Urinary bladder (tissue), 4 donors: Measurements from ENCODE around the gene FYN. TPM values are rescaled to one million over a fixed set of nuclear protein-coding genes. Genes with fewer than 3 reads are reported as not detected.
A peak's percentile ranks its signal among the peaks of the same experiment; 100 is the strongest.

Experiments
- DNase-seq: peaks from one replicate; pipeline ENCODE4 v3.0.0-alpha.2; 2015; ENCODE audit errors: extremely low spot score
- H3K27ac ChIP-seq: one replicate; pipeline ENCODE4 v1.5.1; 2013; ENCODE audit warnings: low read depth, mild to moderate bottlenecking, moderate library complexity
- H3K36me3 ChIP-seq: one replicate; pipeline ENCODE4 v1.6.1; 2013; ENCODE audit warnings: mild to moderate bottlenecking, moderate library complexity; ENCODE audit not compliant: insufficient read depth
- H3K4me1 ChIP-seq: one replicate; pipeline ENCODE4 v1.6.1; 2013; ENCODE audit warnings: mild to moderate bottlenecking, moderate library complexity; ENCODE audit not compliant: insufficient read depth
- H3K4me3 ChIP-seq: one replicate; pipeline ENCODE4 v1.5.1; 2013; ENCODE audit warnings: low read depth, low read length
- WGBS: extraction: QIAGEN DNeasy Blood & Tissue Kit; methylation state at CpG from one replicate; pipeline ENCODE4 v1.1.7; 2013; 5-methylcytosine and 5-hydroxymethylcytosine counted together
- polyA plus RNA-seq: library from polyadenylated mRNA; stranded (reverse); fragments of 200-250 nt; gene quantifications from one replicate; pipeline ENCODE4 v1.2.3, GENCODE V29; 2013
- total RNA-seq: library from RNA; depleted of rRNA; stranded (reverse); fragments of >200 nt; gene quantifications from one replicate; pipeline ENCODE4 v1.2.3, GENCODE V29; 2014
- donor health status: healthy with polysubstance abuse.
- donor health status: healthy.

FYN gene
- total and polyA plus RNA-seq, 2 donors, result 91.5 to 201 TPM

GRCh38 chr6:111854683-111855082, 18.6 kb downstream of the FYN start:
- WGBS, result 83% methylated on average over 2 of the region's 2 CpGs
- Histone ChIP-seq H3K27ac (no peak overlapping the region), H3K4me3 (no peak overlapping the region), H3K36me3 (no peaks in the 10 kb centered on the region), H3K4me1 (no peaks in the 10 kb centered on the region)
- DNase-seq, result no peak

- Histone ChIP-seq H3K27ac (no peak overlapping the region), H3K4me1 (no peaks in the 10 kb centered on the region), H3K4me3 (no peak overlapping the region), H3K36me3 (no peaks in the 10 kb centered on the region)
- WGBS, result 63% methylated on average over 2 of the region's 2 CpGs
- DNase-seq, result peak; percentile 50
Measured at GRCh38 chr6:111852725-111853124, 20.5 kb downstream of the FYN start.

GRCh38 chr6:111850295-111850937, 22.8 kb downstream of the FYN start:
- H3K4me1 ChIP-seq, result no peaks in the 10 kb centered on the region
- no peak overlapping the region for H3K4me3 ChIP-seq
- no peak overlapping the region for H3K27ac ChIP-seq
- WGBS, result 74% methylated on average over 10 of the region's 10 CpGs
- H3K36me3 ChIP-seq, result no peaks in the 10 kb centered on the region
- no peak for DNase-seq

GRCh38 chr6:111849298-111849697, 24.0 kb downstream of the FYN start:
- WGBS, result 79% methylated on average over 5 of the region's 5 CpGs
- H3K36me3 ChIP-seq, result no peaks in the 10 kb centered on the region
- DNase-seq, result no peak
- no peak overlapping the region for H3K27ac ChIP-seq
- no peaks in the 10 kb centered on the region for H3K4me1 ChIP-seq
- H3K4me3 ChIP-seq, result no peak overlapping the region

- no peak for DNase-seq
- Histone ChIP-seq H3K4me3 (no peak overlapping the region), H3K27ac (no peak overlapping the region), H3K4me1 (no peaks in the 10 kb centered on the region), H3K36me3 (no peaks in the 10 kb centered on the region)
- 72% methylated on average over 7 of the region's 7 CpGs for WGBS
Measured at GRCh38 chr6:111848262-111848812, 24.9 kb downstream of the FYN start.

GRCh38 chr6:111846492-111847409, 26.5 kb downstream of the FYN start:
- 42% methylated on average over 5 of the region's 5 CpGs for WGBS
- no peaks in the 10 kb centered on the region for H3K36me3 ChIP-seq
- H3K4me1 ChIP-seq, result no peaks in the 10 kb centered on the region
- DNase-seq, result no peak
- H3K4me3 ChIP-seq, result no peak overlapping the region
- no peak overlapping the region for H3K27ac ChIP-seq

GRCh38 chr6:111846066-111846465, 27.2 kb downstream of the FYN start:
- DNase-seq, result no peak

GRCh38 chr6:111845441-111845871, 27.8 kb downstream of the FYN start:
- Histone ChIP-seq H3K36me3 (no peaks in the 10 kb centered on the region), H3K4me3 (no peak overlapping the region), H3K27ac (no peak overlapping the region), H3K4me1 (no peaks in the 10 kb centered on the region)
- 82% methylated on average over 8 of the region's 8 CpGs for WGBS
- DNase-seq, result no peak

More at GRCh38 chr6:111846066-111846465, 27.2 kb downstream of the FYN start:
- Histone ChIP-seq H3K36me3 (no peaks in the 10 kb centered on the region), H3K27ac (no peak overlapping the region), H3K4me3 (no peak overlapping the region), H3K4me1 (no peaks in the 10 kb centered on the region)
- 81% methylated on average over 4 of the region's 4 CpGs for WGBS

GRCh38 chr6:111844921-111845320, 28.3 kb downstream of the FYN start:
- no peaks in the 10 kb centered on the region for H3K36me3 ChIP-seq
- H3K4me1 ChIP-seq, result no peaks in the 10 kb centered on the region
- H3K27ac ChIP-seq, result no peak overlapping the region
- no peak overlapping the region for H3K4me3 ChIP-seq
- WGBS, result 71% methylated on average over 2 of the region's 2 CpGs
- no peak for DNase-seq

GRCh38 chr6:111844376-111844775, 28.9 kb downstream of the FYN start:
- Histone ChIP-seq H3K36me3 (no peaks in the 10 kb centered on the region), H3K4me1 (no peaks in the 10 kb centered on the region), H3K4me3 (no peak overlapping the region), H3K27ac (no peak overlapping the region)
- DNase-seq, result no peak
- 74% methylated on average over 4 of the region's 4 CpGs for WGBS

GRCh38 chr6:111843347-111844147, 29.7 kb downstream of the FYN start:
- Histone ChIP-seq H3K4me1 (no peaks in the 10 kb centered on the region), H3K36me3 (no peaks in the 10 kb centered on the region), H3K4me3 (no peak overlapping the region), H3K27ac (no peak overlapping the region)
- 79% methylated on average over 7 of the region's 7 CpGs for WGBS
- no peak for DNase-seq

- no peak for DNase-seq
- Histone ChIP-seq H3K4me1 (no peaks in the 10 kb centered on the region), H3K4me3 (no peak overlapping the region), H3K27ac (no peak overlapping the region), H3K36me3 (no peaks in the 10 kb centered on the region)
- WGBS, result 63% methylated on average over 4 of the region's 4 CpGs
Measured at GRCh38 chr6:111842891-111843290, 30.4 kb downstream of the FYN start.

GRCh38 chr6:111842271-111842822, 30.9 kb downstream of the FYN start:
- Histone ChIP-seq H3K36me3 (no peaks in the 10 kb centered on the region), H3K27ac (no peak overlapping the region), H3K4me1 (no peaks in the 10 kb centered on the region), H3K4me3 (no peak overlapping the region)
- DNase-seq, result no peak
- 92% methylated on average over 9 of the region's 9 CpGs for WGBS
